Right lobe of liver (tissue), 6 donors: ENCODE results near the gene TMOD1. TPM values are rescaled to one million over a fixed set of nuclear protein-coding genes. Genes with fewer than 3 reads are reported as not detected.

Experiments used
- ATAC-seq, 4 donors: fragments of 200-7000 bp; cut with Tn5 transposase; one replicate each; pipeline ENCODE4 v1.9.1; 2020; ENCODE audit warnings: mild to moderate bottlenecking in 4 of 4, moderate library complexity in 4 of 4
- DNase-seq, 3 donors: peaks; one replicate each; pipeline ENCODE4 v3.0.0-alpha.2; 2020
- H3K27ac ChIP-seq, 3 donors: fragments of 200-600 bp; one replicate each; pipeline ENCODE4 v1.8.0; 2022
- H3K27me3 ChIP-seq, 2 donors: fragments of 200-600 bp; one replicate each; pipeline ENCODE4 v1.8.0; 2022
- H3K36me3 ChIP-seq, 4 donors: fragments of 200-600 bp; sonication (generic) in 1 of 4; one replicate each; pipeline versions ENCODE4 v1.5.1 to v1.8.0; 2017 to 2022; ENCODE audit warnings: control low read depth in 1 of 4
- H3K4me1 ChIP-seq, 4 donors: fragments of 200-600 bp; sonication (generic) in 1 of 4; one replicate each; pipeline versions ENCODE4 v1.5.1 to v1.8.0; 2017 to 2022; ENCODE audit warnings: control low read depth in 1 of 4
- H3K4me3 ChIP-seq, 3 donors: fragments of 200-600 bp; one replicate each; pipeline ENCODE4 v1.8.0; 2022
- H3K9me3 ChIP-seq, 4 donors: fragments of 200-600 bp; sonication (generic) in 1 of 4; one replicate each; pipeline versions ENCODE4 v1.5.1 to v1.8.0; 2017 to 2022; ENCODE audit warnings: control low read depth in 1 of 4
- CTCF ChIP-seq, 4 donors: fragments of 200-600 bp in 3 of 4; fragments of 450-650 bp in 1 of 4; IDR thresholded peaks; one replicate each; pipeline versions ENCODE4 v1.5.1 to v1.8.0; 2016 to 2022; ENCODE audit warnings: antibody characterized with exemption in 4 of 4, mild to moderate bottlenecking in 2 of 4
- POLR2A ChIP-seq: fragments of 450-650 bp; IDR thresholded peaks from one replicate; pipeline ENCODE4 v1.6.1; 2017; ENCODE audit warnings: antibody characterized with exemption, mild to moderate bottlenecking
- WGBS: methylation state at CpG from one replicate; pipeline ENCODE4 v1.1.6; 2018; ENCODE audit warnings: low coverage, low lambda C conversion rate; ENCODE audit not compliant: insufficient coverage; ENCODE audit errors: missing lambda C conversion rate; 5-methylcytosine and 5-hydroxymethylcytosine counted together
- intact Hi-C, 2 donors: fragments of 100-400 bp; cut with DNase I; formaldehyde crosslinking; loops; one replicate each; pipeline versions ENCODE4 v1.11.2 to v1.14.1; 2022
- total RNA-seq, 6 experiments: library from RNA; depleted of rRNA in 2 of 6; stranded (reverse); fragments of >200 nt in 2 of 6; fragmentation: NEBNext Ultra II Directional in 3 of 6; extraction: Animal tissue kit (Norgen Biotek cat#: 25700) in 3 of 6; gene quantifications; one replicate each; pipeline versions ENCODE4 v1.1.0 to v1.2.4, GENCODE V29; 2016 to 2023
- donor health status: DM: no; HTN: yes; CAD: no.
- donor health status: DM: no; HTN: no; CAD: no.
- donor health status: DM: no; HTN: no; CAD: no.
- donor health status: DM: no; HTN: yes; CAD: no.
- donor health status: DM: no; HTN: yes; CAD: no.

The TMOD1 gene
- total RNA-seq, 6 experiments from 2014 or later, result 5.9 to 14.3 (median 12.7) TPM

- no peak for TF ChIP-seq POLR2A
- TF ChIP-seq CTCF (IDR thresholded peaks at IDR 0.05), result no peak
- 92% methylated on average over 5 of the region's 18 CpGs for WGBS
Measured at GRCh38 chr9:97527626-97528528, 26.4 kb downstream of the TMOD1 start.

GRCh38 chr9:97528529-97529230, 27.2 kb downstream of the TMOD1 start:
- DNase-seq (no peak), ATAC-seq (no peak)
- Histone ChIP-seq H3K9me3 (no peaks in the 10 kb centered on the region), H3K36me3 (no peaks in the 10 kb centered on the region), H3K27me3 (no peaks in the 10 kb centered on the region), H3K4me1 (no peaks in the 10 kb centered on the region), H3K27ac (peak overlapping the region in 1 of 3 donors; percentile 1), H3K4me3 (no peak overlapping the region)
- WGBS, result 87% methylated on average over 7 of the region's 8 CpGs
- TF ChIP-seq POLR2A, result no peak
- no peak for TF ChIP-seq CTCF (IDR thresholded peaks at IDR 0.05)
- intact Hi-C loops, result no loop called here

More at GRCh38 chr9:97527626-97528528, 26.4 kb downstream of the TMOD1 start:
- Histone ChIP-seq H3K4me1 (no peaks in the 10 kb centered on the region), H3K36me3 (no peaks in the 10 kb centered on the region), H3K27ac (no peak overlapping the region), H3K27me3 (no peaks in the 10 kb centered on the region), H3K9me3 (no peaks in the 10 kb centered on the region), H3K4me3 (no peak overlapping the region)
- DNase-seq (no peak), ATAC-seq (no peak)
- intact Hi-C loops, result no loop called here

- H3K36me3 ChIP-seq, result no peaks in the 10 kb centered on the region
- TF ChIP-seq CTCF (IDR thresholded peaks at IDR 0.05) (no peak), POLR2A (no peak)
- H3K4me3 ChIP-seq, result no peak overlapping the region
- ATAC-seq, result no peak
- no peaks in the 10 kb centered on the region for H3K9me3 ChIP-seq
- no peak for DNase-seq
- intact Hi-C loops, result no loop called here
- peak overlapping the region in 1 of 3 donors; percentile 1 for H3K27ac ChIP-seq
- H3K27me3 ChIP-seq, result no peaks in the 10 kb centered on the region
- WGBS, result 53% methylated on average over 10 of the region's 11 CpGs
- no peaks in the 10 kb centered on the region for H3K4me1 ChIP-seq
Measured at GRCh38 chr9:97529363-97530076, 28.1 kb downstream of the TMOD1 start.

GRCh38 chr9:97531888-97532376, 30.5 kb downstream of the TMOD1 start:
- Histone ChIP-seq H3K27ac (no peak overlapping the region), H3K36me3 (no peaks in the 10 kb centered on the region), H3K9me3 (no peaks in the 10 kb centered on the region), H3K27me3 (no peaks in the 10 kb centered on the region), H3K4me3 (no peak overlapping the region), H3K4me1 (no peaks in the 10 kb centered on the region)
- 74% methylated on average over 8 of the region's 9 CpGs for WGBS
- DNase-seq, result no peak
- intact Hi-C loops, result no loop called here
- TF ChIP-seq POLR2A (no peak), CTCF (IDR thresholded peaks at IDR 0.05) (no peak)
- peak in 1 of 4 donors; percentile 18 for ATAC-seq
